ENCODE results near the gene TBC1D2.

Gene TBC1D2

GRCh38 chr9:98210435-98210834 lies 45.0 kb downstream of the TBC1D2 start:
- Histone ChIP-seq H3K9ac (ENCODE audit: low read depth in 1 of 2, low read length in 2 of 2) (no peak overlapping the region), H3K36me3 (ENCODE audit: control insufficient read depth in 1 of 2, insufficient read depth in 2 of 2, low read length in 2 of 2) (peaks cover 15 to 32% of the 10 kb centered on the region in 2 donors), H3K4me1 (ENCODE audit: control insufficient read depth in 1 of 2, insufficient read depth in 2 of 2, low read length in 2 of 2) (peaks cover 0 to 3% of the 10 kb centered on the region in 2 donors), H3K27ac (ENCODE audit: low read depth, low read length) (no peak overlapping the region), H3K9me3 (ENCODE audit: control insufficient read depth in 1 of 2, low read length in 2 of 2) (no peaks in the 10 kb centered on the region), H3K4me3 (ENCODE audit: low read depth in 1 of 2, low read length in 2 of 2) (no peak overlapping the region), H3K27me3 (ENCODE audit: control insufficient read depth in 1 of 2, insufficient read depth in 2 of 2, low read length in 2 of 2) (no peaks in the 10 kb centered on the region)

- Histone ChIP-seq H3K27me3 (ENCODE audit: control insufficient read depth in 1 of 2, insufficient read depth in 2 of 2, low read length in 2 of 2) (no peaks in the 10 kb centered on the region), H3K9me3 (ENCODE audit: control insufficient read depth in 1 of 2, low read length in 2 of 2) (no peaks in the 10 kb centered on the region), H3K4me1 (ENCODE audit: control insufficient read depth in 1 of 2, insufficient read depth in 2 of 2, low read length in 2 of 2) (peaks cover 0 to 3% of the 10 kb centered on the region in 2 donors), H3K27ac (ENCODE audit: low read depth, low read length) (no peak overlapping the region), H3K36me3 (ENCODE audit: control insufficient read depth in 1 of 2, insufficient read depth in 2 of 2, low read length in 2 of 2) (peaks cover 15 to 30% of the 10 kb centered on the region in 2 donors), H3K9ac (ENCODE audit: low read depth in 1 of 2, low read length in 2 of 2) (no peak overlapping the region), H3K4me3 (ENCODE audit: low read depth in 1 of 2, low read length in 2 of 2) (no peak overlapping the region)
These were observed 45.9 kb downstream of the TBC1D2 start for GRCh38 chr9:98209530-98209929.

- Histone ChIP-seq H3K27me3 (ENCODE audit: control insufficient read depth in 1 of 2, insufficient read depth in 2 of 2, low read length in 2 of 2) (no peaks in the 10 kb centered on the region), H3K4me3 (ENCODE audit: low read depth in 1 of 2, low read length in 2 of 2) (no peak overlapping the region), H3K9me3 (ENCODE audit: control insufficient read depth in 1 of 2, low read length in 2 of 2) (no peaks in the 10 kb centered on the region), H3K9ac (ENCODE audit: low read depth in 1 of 2, low read length in 2 of 2) (no peak overlapping the region), H3K36me3 (ENCODE audit: control insufficient read depth in 1 of 2, insufficient read depth in 2 of 2, low read length in 2 of 2) (peaks cover 15 to 26% of the 10 kb centered on the region in 2 donors), H3K27ac (ENCODE audit: low read depth, low read length) (no peak overlapping the region), H3K4me1 (ENCODE audit: control insufficient read depth in 1 of 2, insufficient read depth in 2 of 2, low read length in 2 of 2) (peaks cover 0 to 3% of the 10 kb centered on the region in 2 donors)
These were observed 46.8 kb downstream of the TBC1D2 start for GRCh38 chr9:98208635-98209034.

DNA sequence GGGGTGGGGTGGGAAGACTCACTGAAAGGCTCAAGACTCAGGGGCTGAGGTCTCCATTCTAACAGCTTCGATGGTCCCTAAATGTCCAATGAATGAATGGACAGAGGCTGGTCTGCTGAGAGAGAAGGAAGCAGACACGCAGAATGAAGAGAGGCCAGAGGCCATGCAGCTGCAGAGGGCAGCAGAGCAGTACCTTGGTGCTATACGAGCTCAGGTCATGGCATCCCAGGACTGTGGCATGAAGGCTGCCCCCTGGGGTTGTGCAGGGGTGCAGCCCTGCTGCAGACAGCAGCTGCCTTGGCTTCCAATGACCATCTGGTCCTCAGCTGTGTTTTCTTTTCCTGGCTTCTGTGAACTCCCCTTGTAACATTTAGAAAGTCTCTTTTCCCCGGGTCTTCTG lies 47.8 kb downstream of the TBC1D2 start:
- Histone ChIP-seq H3K4me1 (ENCODE audit: control insufficient read depth in 1 of 2, insufficient read depth in 2 of 2, low read length in 2 of 2) (peaks cover 0 to 3% of the 10 kb centered on the region in 2 donors), H3K36me3 (ENCODE audit: control insufficient read depth in 1 of 2, insufficient read depth in 2 of 2, low read length in 2 of 2) (peaks cover 9 to 27% of the 10 kb centered on the region in 2 donors)

DNA sequence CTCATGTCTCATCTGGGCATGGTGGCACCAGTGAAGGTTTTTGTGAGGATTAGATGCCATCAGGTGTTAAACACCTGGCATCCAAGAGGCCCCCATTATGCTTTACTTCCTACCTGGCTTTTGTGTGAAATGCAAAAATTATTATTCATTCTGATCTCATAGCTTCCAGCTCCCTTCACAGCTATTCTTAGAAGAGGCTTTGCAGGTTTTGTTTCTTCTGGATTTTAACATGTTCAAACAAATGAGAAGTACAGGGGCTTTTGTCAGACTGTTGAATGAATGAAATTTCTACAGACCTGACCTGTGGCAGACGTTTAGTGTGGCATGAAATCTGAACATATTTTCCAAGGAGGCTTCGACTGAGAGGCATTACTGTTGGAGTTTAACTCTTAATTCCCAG lies 48.7 kb downstream of the TBC1D2 start:
- no peaks in the 10 kb centered on the region for H3K27me3 ChIP-seq (ENCODE audit: control insufficient read depth in 1 of 2, insufficient read depth in 2 of 2, low read length in 2 of 2)
- H3K4me1 ChIP-seq (ENCODE audit: control insufficient read depth in 1 of 2, insufficient read depth in 2 of 2, low read length in 2 of 2), result peaks cover 0 to 3% of the 10 kb centered on the region in 2 donors
- H3K4me3 ChIP-seq (ENCODE audit: low read depth in 1 of 2, low read length in 2 of 2), result no peak overlapping the region
- no peak overlapping the region for H3K27ac ChIP-seq (ENCODE audit: low read depth, low read length)
- no peaks in the 10 kb centered on the region for H3K9me3 ChIP-seq (ENCODE audit: control insufficient read depth in 1 of 2, low read length in 2 of 2)
- H3K36me3 ChIP-seq (ENCODE audit: control insufficient read depth in 1 of 2, insufficient read depth in 2 of 2, low read length in 2 of 2), result peaks cover 12 to 31% of the 10 kb centered on the region in 2 donors
- H3K9ac ChIP-seq (ENCODE audit: low read depth in 1 of 2, low read length in 2 of 2), result no peak overlapping the region

More for the DNA sequence above, 47.8 kb downstream of the TBC1D2 start:
- no peak overlapping the region for H3K4me3 ChIP-seq (ENCODE audit: low read depth in 1 of 2, low read length in 2 of 2)
- H3K27ac ChIP-seq (ENCODE audit: low read depth, low read length), result no peak overlapping the region
- H3K9ac ChIP-seq (ENCODE audit: low read depth in 1 of 2, low read length in 2 of 2), result no peak overlapping the region
- H3K9me3 ChIP-seq (ENCODE audit: control insufficient read depth in 1 of 2, low read length in 2 of 2), result no peaks in the 10 kb centered on the region
- no peaks in the 10 kb centered on the region for H3K27me3 ChIP-seq (ENCODE audit: control insufficient read depth in 1 of 2, insufficient read depth in 2 of 2, low read length in 2 of 2)

DNA sequence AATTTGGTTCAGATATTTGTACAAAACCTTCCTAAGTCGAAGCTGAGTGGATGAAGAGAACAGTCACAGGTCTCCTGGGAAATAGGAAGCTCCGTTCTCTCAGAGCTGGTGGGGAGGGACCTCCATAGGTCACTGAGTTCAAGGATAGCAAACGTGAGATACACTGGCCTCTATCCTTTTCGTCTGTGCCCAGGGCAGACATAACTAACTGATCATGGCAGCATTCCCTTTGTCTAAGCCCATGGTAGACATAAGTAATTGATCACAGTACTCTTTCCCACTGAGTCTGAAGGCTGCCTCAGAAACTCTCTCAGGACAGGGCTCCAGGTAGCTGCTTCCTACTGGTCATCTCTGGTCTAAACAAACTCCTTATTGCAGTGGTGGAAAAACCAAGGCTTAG lies 50.8 kb downstream of the TBC1D2 start:
- no peak overlapping the region for H3K4me3 ChIP-seq (ENCODE audit: low read depth in 1 of 2, low read length in 2 of 2)
- H3K36me3 ChIP-seq (ENCODE audit: control insufficient read depth in 1 of 2, insufficient read depth in 2 of 2, low read length in 2 of 2), result peaks cover 8 to 32% of the 10 kb centered on the region in 2 donors
- H3K27ac ChIP-seq (ENCODE audit: low read depth, low read length), result no peak overlapping the region
- H3K27me3 ChIP-seq (ENCODE audit: control insufficient read depth in 1 of 2, insufficient read depth in 2 of 2, low read length in 2 of 2), result no peaks in the 10 kb centered on the region
- H3K9ac ChIP-seq (ENCODE audit: low read depth in 1 of 2, low read length in 2 of 2), result no peak overlapping the region
- H3K4me1 ChIP-seq (ENCODE audit: control insufficient read depth in 1 of 2, insufficient read depth in 2 of 2, low read length in 2 of 2), result no peaks in the 10 kb centered on the region
- H3K9me3 ChIP-seq (ENCODE audit: control insufficient read depth in 1 of 2, low read length in 2 of 2), result no peaks in the 10 kb centered on the region

DNA sequence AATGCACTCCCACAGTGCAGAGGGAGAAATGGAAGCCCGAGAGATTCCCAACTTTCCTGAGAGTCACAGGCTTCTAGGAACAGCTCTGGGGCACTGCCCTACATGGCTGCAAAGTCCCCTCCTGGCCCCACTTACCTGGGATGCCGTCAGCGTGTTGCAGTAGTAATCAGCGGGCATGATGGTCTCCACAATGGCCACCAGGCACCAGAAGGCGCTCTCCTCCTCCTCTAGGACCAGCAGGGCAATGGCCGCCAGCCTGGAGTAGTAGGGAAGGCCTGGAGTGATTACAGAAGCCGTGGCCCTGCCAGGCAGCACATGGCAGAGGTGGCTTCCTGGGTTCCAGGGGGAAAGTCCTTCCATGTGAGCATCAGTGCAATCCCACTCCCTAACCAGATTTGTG lies 52.3 kb downstream of the TBC1D2 start:
- Histone ChIP-seq H3K36me3 (ENCODE audit: control insufficient read depth in 1 of 2, insufficient read depth in 2 of 2, low read length in 2 of 2) (peaks cover 10 to 32% of the 10 kb centered on the region in 2 donors), H3K27me3 (ENCODE audit: control insufficient read depth in 1 of 2, insufficient read depth in 2 of 2, low read length in 2 of 2) (no peaks in the 10 kb centered on the region), H3K9me3 (ENCODE audit: control insufficient read depth in 1 of 2, low read length in 2 of 2) (no peaks in the 10 kb centered on the region), H3K4me1 (ENCODE audit: control insufficient read depth in 1 of 2, insufficient read depth in 2 of 2, low read length in 2 of 2) (no peaks in the 10 kb centered on the region), H3K27ac (ENCODE audit: low read depth, low read length) (no peak overlapping the region), H3K9ac (ENCODE audit: low read depth in 1 of 2, low read length in 2 of 2) (no peak overlapping the region), H3K4me3 (ENCODE audit: low read depth in 1 of 2, low read length in 2 of 2) (no peak overlapping the region)

GRCh38 chr9:98202252-98202651 lies 53.2 kb downstream of the TBC1D2 start:
- Histone ChIP-seq H3K27me3 (ENCODE audit: control insufficient read depth in 1 of 2, insufficient read depth in 2 of 2, low read length in 2 of 2) (no peaks in the 10 kb centered on the region), H3K9ac (ENCODE audit: low read depth in 1 of 2, low read length in 2 of 2) (no peak overlapping the region), H3K4me3 (ENCODE audit: low read depth in 1 of 2, low read length in 2 of 2) (no peak overlapping the region), H3K27ac (ENCODE audit: low read depth, low read length) (no peak overlapping the region), H3K4me1 (ENCODE audit: control insufficient read depth in 1 of 2, insufficient read depth in 2 of 2, low read length in 2 of 2) (no peaks in the 10 kb centered on the region), H3K9me3 (ENCODE audit: control insufficient read depth in 1 of 2, low read length in 2 of 2) (no peaks in the 10 kb centered on the region), H3K36me3 (ENCODE audit: control insufficient read depth in 1 of 2, insufficient read depth in 2 of 2, low read length in 2 of 2) (peaks cover 10 to 26% of the 10 kb centered on the region in 2 donors)

DNA sequence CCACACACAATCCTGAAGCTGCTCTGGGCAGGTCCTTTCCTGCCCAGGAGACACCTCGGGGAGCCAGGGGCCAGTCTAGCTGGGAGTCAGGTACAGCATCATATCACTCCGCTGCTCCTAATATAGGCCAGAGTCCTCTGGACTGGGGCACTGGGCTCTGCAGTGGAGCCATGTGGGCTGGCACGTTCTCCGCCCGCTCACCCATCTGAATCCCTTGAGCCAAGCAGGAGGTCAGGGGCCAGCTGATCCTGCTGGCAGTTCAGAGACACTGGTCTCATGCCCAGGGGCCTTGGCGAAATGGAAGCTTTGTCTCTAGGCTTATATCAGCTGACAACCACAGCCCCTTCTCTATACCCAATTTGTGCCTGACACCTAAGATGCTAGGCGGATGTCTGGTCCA lies 53.7 kb downstream of the TBC1D2 start:
- H3K9me3 ChIP-seq (ENCODE audit: control insufficient read depth in 1 of 2, low read length in 2 of 2), result no peaks in the 10 kb centered on the region
- no peak overlapping the region for H3K9ac ChIP-seq (ENCODE audit: low read depth in 1 of 2, low read length in 2 of 2)
- H3K36me3 ChIP-seq (ENCODE audit: control insufficient read depth in 1 of 2, insufficient read depth in 2 of 2, low read length in 2 of 2), result peaks cover 10 to 26% of the 10 kb centered on the region in 2 donors
- no peaks in the 10 kb centered on the region for H3K4me1 ChIP-seq (ENCODE audit: control insufficient read depth in 1 of 2, insufficient read depth in 2 of 2, low read length in 2 of 2)
- no peak overlapping the region for H3K27ac ChIP-seq (ENCODE audit: low read depth, low read length)
- no peaks in the 10 kb centered on the region for H3K27me3 ChIP-seq (ENCODE audit: control insufficient read depth in 1 of 2, insufficient read depth in 2 of 2, low read length in 2 of 2)
- H3K4me3 ChIP-seq (ENCODE audit: low read depth in 1 of 2, low read length in 2 of 2), result no peak overlapping the region

- Histone ChIP-seq H3K4me3 (ENCODE audit: low read depth in 1 of 2, low read length in 2 of 2) (no peak overlapping the region), H3K27ac (ENCODE audit: low read depth, low read length) (no peak overlapping the region), H3K27me3 (ENCODE audit: control insufficient read depth in 1 of 2, insufficient read depth in 2 of 2, low read length in 2 of 2) (no peaks in the 10 kb centered on the region), H3K9ac (ENCODE audit: low read depth in 1 of 2, low read length in 2 of 2) (no peak overlapping the region), H3K9me3 (ENCODE audit: control insufficient read depth in 1 of 2, low read length in 2 of 2) (no peaks in the 10 kb centered on the region), H3K4me1 (ENCODE audit: control insufficient read depth in 1 of 2, insufficient read depth in 2 of 2, low read length in 2 of 2) (no peaks in the 10 kb centered on the region), H3K36me3 (ENCODE audit: control insufficient read depth in 1 of 2, insufficient read depth in 2 of 2, low read length in 2 of 2) (peaks cover 10 to 26% of the 10 kb centered on the region in 2 donors)
These were observed 54.3 kb downstream of the TBC1D2 start for GRCh38 chr9:98201102-98201501.

All from duodenal mucosa (tissue), 2 donors.